Cardiac fibroblast (primary cell): ENCODE results near the gene FIZ1.

Source experiments
- DNase-seq, 2 donors: peaks; one replicate each; pipeline versions ENCODE4 v3.0.0 to v3.0.0-alpha.2; 2010; ENCODE audit warnings: low read depth in 2 of 2
- H3K4me3 ChIP-seq, 2 donors: replicated peaks in 1 of 2; 1 replicate in 1 of 2; 2 replicates in 1 of 2; pipeline ENCODE4 v1.5.1; 2011; ENCODE audit warnings: low read depth in 2 of 2, low read length in 2 of 2, mild to moderate bottlenecking in 2 of 2, moderate library complexity in 1 of 2
- CTCF ChIP-seq: IDR thresholded peaks from one replicate; pipeline ENCODE4 v1.5.1; 2011; ENCODE audit warnings: low read depth, mild to moderate bottlenecking, low read length, inconsistent platforms

Gene FIZ1

GRCh38 chr19:55599468-55599841, at the start of gene FIZ1:
TSS of gene FIZ1 (minus strand) at chr19:55599517. CDS start at chr19:55597865, 1,652 bp downstream.
- no peak for TF ChIP-seq CTCF
- peak within 1 kb of the TSS; percentile 68 to 83 for H3K4me3 ChIP-seq
- DNase-seq, result peak; percentile 99 to 100

- no peak for TF ChIP-seq CTCF
- no peak for DNase-seq
- peak overlapping the region; percentile 74 to 77 for H3K4me3 ChIP-seq
Measured at GRCh38 chr19:55648585-55649267, 49.4 kb upstream of the FIZ1 start.

GRCh38 chr19:55647732-55648584, 48.6 kb upstream of the FIZ1 start, which contains the start of gene CCDC106:
TSS of gene CCDC106 (plus strand) at chr19:55648212. CDS start at chr19:55649047, 835 bp downstream.
- peak; percentile 60 to 86 for DNase-seq
- TF ChIP-seq CTCF, result no peak
- H3K4me3 ChIP-seq, result peak within 1 kb of the TSS; percentile 74 to 77

GRCh38 chr19:55646889-55647731, 47.8 kb upstream of the FIZ1 start:
- peak overlapping the region; percentile 74 to 77 for H3K4me3 ChIP-seq
- DNase-seq, result no peak
- no peak for TF ChIP-seq CTCF

GRCh38 chr19:55645512-55645881, 46.2 kb upstream of the FIZ1 start:
- no peak overlapping the region for H3K4me3 ChIP-seq
- no peak for DNase-seq
- no peak for TF ChIP-seq CTCF

- peak overlapping the region in 1 of 2 donors; percentile 81 for H3K4me3 ChIP-seq
- TF ChIP-seq CTCF, result no peak
- no peak for DNase-seq
Measured at GRCh38 chr19:55644842-55645511, 45.7 kb upstream of the FIZ1 start.
